GM18505 (cell line): ENCODE data around the gene ACTR1A.
"Not testable (repeated sequence)": the region's sequence is repeated elsewhere in the genome, so short reads cannot be mapped to it uniquely, and the experiment has no call there.

Experiments used
- ATAC-seq: cut with Tn5 transposase; IDR thresholded peaks from one replicate; pipeline ENCODE4 v1.9.1; 2021; ENCODE audit not compliant: unreplicated experiment
- POLR2A ChIP-seq: IDR thresholded peaks from 4 replicates; pipeline ENCODE4 v1.6.1; 2011; ENCODE audit warnings: borderline replicate concordance; ENCODE audit not compliant: insufficient read depth, insufficient read length; ENCODE audit errors: extremely low read depth

The ACTR1A gene

DNA sequence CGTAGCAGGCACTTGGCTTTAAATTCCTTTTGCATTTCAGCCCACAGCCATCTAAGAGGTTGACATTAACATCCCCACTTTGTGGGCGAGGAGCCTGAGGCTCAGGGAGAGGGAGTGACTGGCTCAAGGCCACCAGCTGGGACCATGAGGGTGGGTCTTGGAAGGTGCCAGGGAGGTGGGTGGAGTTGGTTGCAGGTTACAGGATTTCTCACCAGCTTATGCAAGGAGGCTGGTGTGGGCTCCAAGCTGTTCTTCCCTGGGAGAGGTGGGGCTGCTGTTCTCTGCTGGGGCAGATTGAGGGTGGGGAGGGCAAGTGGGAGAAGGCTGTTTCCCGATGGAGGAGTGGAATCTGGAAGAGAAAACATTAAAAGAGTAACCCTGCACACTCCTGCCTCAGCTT, 37.0 kb downstream of the ACTR1A start:
- ATAC-seq, result no peak
- no peak for TF ChIP-seq POLR2A

DNA sequence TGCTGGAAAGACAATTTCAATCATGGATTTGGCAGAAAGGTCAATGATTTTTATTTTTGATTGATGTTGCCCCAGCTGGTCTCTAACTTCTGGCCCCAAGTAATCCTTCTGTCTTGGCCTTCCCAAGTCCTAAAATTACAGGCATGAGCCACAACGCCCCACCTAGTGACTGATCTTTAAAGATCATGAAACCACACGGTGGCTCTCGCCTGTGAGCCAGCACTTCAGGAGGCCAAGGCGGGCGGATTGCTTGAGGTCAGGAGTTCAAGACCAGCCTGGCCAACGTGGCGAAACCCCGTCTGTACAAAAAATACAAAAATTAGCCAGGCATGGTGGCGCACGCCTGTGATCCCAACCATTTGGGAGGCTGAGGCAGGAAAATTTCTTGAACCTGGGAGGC, 38.5 kb downstream of the ACTR1A start:
- TF ChIP-seq POLR2A, result no peak
- ATAC-seq, result no peak

DNA sequence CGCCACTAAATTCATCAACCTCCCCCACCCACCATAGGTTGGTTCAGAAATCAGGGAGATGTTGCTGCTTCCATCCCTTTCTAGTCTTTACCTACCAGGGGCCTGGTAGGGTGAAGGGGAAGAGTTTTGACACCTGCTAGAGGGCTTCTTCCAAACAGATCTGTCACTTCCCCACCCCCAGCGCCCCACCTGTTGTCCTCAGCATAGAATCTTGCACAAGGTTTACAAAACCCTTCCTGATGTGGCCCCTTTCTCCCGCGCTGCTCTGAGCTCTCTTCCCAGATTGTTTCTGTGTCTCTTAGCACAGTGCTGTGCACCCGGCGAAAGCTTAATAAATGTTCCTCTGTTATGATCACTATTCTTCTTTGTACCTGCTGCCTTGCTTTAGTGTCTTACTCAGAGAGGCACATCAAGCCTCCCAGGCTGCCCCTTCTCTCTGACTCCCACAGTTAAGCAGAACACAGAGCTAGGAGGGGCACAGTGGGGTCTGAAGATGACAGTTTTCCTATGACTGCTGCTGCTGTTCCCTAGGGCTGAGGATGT, 39.9 kb downstream of the ACTR1A start:
- no peak for TF ChIP-seq POLR2A
- ATAC-seq, result no peak

DNA sequence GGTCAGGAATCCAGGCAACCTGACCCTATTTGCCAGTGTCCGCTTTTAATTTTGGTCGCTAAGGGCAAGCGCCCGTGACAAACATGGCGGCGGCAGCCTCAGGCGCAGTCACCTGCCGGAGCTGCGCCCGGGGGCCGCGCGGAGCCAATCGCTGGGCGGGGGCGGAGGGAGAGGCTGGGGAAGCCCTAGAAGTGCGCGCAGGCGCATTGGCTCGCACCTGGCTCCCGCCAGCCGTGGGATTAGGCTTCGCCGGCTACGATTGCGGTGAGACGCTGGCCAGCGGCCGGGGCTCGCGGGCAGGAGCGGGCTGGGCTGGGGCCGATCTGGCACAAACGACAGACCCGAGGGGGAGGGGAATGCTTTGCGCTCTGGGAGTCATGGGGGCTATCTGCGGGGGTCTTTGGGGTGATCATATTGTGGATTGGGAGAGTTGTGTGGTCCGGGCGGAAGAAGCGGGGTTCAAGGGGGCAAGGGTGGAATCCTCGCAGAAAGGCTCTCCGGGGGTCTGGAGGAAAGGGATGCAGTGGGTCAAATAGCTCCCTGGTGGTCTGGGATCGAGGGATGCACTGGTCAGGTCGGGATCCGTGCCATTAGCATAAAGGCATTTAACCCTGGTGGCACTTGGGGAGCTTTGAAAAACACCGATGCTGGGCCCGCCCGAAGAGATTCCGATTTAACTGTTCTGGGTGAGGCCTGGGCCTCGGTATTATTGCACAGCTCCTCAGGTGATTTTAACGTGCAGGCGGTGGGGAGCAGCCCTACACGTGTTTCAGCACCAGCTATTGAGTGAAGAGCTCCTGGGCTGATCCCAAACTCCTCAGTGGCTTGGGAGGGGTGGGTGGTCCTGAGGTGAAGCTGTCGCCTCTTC, 41.1 kb downstream of the ACTR1A start:
- peak; percentile 93 for ATAC-seq
- peak; percentile 62 for TF ChIP-seq POLR2A

DNA sequence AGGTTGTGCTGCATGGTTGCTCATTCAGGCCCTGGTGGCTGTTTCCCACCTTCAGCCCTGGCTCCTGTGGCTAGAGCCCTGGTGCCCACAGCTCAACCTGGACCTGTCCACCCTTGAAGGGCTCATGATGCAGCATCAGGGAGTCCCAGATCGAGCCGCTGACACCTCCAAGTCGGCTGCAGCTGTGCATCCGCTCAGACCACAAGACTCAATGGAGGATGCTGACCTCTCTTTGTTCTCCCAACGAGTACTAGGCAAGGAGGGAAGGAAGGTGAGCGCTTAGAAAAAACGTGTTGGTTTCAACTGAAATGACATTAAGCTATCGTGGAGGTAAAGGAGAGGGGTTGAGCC, 41.7 kb downstream of the ACTR1A start:
- no peak for TF ChIP-seq POLR2A
- peak; percentile 25 for ATAC-seq

DNA sequence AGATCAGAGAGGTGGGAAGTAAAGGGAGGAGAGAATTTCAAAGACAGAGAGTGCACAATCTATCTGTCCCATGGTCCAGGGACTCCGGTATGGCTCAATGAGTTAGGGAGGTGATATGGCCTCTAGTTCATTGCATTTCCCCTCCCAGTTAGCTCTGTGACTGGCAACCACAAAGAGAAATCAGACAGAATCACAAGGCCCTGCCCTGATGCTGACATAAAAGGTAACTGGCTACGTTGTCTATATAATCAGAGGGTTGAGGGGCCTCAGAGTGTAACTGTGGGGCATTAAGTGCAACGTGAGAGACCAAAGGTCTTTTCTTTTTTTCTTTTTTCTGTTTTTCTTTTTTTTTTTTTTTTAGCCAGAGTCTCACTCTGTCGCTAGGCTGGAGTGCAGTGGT, 43.9 kb downstream of the ACTR1A start:
- TF ChIP-seq POLR2A, result no peak
- ATAC-seq, result no peak

DNA sequence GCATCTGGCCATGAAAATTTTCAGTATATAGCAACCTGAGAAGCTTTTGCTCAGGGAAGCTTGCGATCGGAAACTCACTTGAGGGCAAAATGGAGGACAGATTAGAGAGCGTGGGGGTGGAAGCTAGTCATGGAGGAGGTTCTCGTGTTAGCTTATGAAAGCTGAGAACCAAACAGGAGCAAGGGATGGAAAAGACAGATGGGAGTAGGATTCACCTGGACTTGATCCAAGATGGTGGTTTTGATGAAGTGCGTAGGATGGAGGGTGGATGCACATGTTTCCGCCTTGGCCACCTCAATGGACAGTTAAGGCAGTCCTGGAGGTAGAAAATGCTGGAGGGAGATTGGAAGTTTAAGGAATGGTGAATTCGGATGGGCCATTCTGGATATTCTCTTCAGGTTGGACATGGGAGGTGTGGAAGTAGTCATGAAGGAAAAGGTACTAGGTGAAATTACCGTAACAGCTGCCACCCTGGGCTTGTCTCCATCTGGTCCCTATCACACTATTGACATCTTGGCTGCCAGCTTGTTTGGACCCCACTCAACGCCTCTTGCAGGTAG, 44.8 kb downstream of the ACTR1A start:
- TF ChIP-seq POLR2A, result no peak
- ATAC-seq, result no peak

DNA sequence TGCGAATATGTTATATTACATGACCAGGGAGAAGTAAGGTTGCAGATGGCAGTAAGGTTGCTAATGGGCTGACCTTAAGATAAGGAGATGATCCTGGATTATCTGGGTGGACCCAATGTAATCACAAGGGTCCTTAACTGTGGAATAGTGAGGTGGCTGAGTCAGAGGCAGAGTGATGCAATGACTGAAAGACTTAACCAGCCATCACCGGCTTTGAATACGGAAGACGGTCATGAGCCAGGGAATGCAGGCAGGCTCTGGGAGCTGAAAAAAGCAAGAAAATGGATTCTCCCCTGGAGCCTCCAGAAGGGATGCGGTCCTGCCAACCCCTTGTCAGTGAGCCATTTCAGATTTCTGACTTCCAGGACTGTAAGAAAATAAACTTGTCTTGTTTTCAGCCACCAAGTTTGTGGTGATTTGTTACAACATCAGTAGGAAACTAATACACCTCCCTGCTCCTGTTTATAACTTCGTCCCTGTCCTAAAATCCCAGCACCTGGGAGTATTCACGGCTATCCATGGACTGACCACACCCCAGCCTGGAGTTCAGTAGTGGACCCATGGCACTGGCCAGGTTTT, 46.5 kb downstream of the ACTR1A start:
- no peak for TF ChIP-seq POLR2A
- ATAC-seq, result no peak

DNA sequence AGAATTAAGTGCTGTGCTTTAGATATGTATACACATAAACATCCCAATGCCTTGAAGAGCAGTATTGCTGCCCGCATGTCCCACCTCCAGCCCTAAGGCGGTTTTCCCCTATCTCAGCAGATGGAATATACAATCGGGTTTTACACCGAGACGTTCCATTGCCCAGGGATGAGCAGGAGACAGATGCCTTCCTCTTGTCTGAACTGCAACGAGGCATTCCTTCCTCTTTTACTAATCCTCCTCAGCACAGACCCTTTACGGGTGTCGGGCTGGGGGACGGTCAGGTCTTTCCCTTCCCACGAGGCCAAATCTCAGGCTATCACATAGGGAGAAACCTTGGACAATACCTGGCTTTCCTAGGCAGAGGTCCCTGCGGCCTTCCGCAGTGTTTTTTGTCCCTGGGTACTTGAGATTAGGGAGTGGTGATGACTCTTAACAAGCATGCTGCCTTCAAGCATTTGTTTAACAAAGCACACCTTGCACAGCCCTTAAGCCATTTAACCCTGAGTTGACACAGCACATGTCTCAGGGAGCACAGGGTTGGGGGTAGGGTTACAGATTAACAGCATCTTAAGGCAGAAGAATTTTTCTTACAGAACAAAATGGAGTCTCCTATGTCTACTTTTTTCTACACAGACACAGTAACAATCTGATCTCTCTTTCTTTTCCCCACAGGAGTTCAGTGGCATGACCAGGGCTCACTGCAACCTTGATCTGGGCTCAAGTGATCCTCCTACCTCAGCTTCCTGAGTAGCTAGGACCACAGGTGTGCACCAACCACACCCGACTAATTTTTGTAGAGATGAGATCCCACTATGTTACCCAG, 47.6 kb downstream of the ACTR1A start:
- ATAC-seq, result not testable (repeated sequence)

DNA sequence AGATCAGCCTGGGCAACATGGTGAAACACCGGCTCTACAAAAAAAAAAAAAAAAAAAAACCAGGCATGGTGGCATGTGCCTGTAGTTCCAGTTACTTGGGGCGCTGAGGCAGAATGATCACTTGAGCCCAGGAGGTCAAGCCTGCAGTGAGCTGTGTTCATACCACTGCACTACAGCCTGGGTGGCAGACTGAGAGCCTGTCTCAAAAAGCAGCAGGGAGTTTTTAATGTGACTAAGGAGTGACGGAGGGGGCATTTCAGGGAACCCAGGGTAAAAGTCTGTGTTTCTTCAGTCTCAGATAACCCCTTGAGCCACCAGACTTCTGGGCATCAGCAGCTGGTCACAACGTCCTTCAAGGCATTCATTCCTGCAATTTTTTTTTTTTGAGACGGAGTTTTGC, 49.0 kb downstream of the ACTR1A start:
- ATAC-seq, result no peak
- no peak for TF ChIP-seq POLR2A

DNA sequence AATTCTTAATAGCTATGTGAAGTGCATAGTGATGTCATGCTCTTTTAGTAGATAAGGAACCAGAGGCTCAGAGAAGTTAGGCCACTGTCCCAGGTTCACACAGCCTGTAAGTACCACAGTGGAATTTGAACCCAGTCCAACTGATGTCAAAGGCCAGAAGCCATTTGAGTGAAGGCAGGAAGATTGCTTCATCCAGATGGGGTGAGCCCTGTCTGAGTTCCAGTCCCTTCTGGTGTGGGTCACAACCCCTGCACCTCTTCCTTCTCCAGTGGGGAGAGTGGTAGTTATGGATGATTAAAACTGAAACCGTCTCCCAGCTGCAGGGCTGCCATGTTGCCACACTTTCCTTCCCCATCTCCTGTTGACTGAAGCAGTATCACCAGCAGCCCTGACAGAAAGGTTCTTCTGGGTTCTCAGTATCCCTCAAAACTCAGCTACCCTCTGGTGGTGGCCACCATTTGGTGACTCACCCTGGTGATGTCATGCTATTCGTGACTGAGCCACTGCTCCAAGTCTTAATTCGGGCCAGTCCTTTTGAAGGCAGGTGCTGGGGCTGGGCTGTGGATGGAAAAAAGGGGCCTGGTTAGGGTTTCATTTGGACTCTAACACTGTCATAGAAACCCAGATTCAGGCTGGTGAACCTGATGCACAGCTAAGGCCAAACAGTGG, 49.7 kb downstream of the ACTR1A start:
- TF ChIP-seq POLR2A, result no peak
- ATAC-seq, result no peak

DNA sequence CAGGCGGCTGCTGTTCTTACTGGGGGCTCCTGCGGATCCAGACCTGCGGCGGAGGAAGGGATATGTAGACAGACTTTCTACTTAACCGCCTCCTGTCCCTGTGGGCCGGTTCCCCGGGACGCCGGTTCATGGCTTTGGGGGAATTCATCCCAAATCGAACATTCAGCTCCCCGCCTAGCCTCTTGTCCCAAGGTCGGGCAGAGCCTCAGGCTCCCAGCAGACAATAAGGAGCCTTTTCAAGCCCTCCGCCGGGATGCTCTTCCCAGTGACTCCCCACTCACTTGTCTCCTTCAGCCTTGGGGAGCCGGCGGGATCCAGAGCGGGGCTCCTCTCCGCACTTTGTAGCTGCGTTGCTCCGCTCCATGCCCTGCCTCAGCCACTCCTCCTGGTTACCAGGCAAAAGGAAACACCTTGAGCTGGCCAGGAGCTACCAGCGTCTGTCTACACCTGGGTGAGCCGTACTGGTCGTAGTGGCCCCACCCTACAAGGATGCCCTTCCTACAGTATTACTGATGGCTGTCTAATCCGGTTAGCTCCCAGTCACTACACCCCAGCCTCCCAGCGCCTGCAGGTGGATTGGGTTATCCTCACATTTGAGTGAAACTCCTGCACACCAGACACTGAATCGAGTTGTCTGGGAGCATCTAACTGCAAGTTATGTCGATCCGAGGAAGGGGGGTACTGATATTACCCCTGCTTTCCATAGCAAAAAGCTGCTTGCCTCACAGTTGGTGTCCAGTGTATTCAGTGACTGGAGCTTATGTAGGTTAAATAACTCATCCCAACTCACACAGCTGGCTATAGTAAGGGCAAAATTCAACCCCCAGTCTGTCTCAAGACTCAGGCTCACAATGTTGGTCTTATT, 51.2 kb downstream of the ACTR1A start, which contains the start of gene C10orf95:
TSS of gene C10orf95 (minus strand) at position 439 of the 865 bp plus-strand sequence. CDS start 450 bp downstream, outside the sequence.
- ATAC-seq, result no peak
- no peak for TF ChIP-seq POLR2A
